NCI-H2171 (cell line): ENCODE measurements around the gene DLG5.

Experiments used
- DNase-seq: peaks from one replicate; lab custom pipeline; 2025; lab: John Stamatoyannopoulos, UW

Gene DLG5

DNA sequence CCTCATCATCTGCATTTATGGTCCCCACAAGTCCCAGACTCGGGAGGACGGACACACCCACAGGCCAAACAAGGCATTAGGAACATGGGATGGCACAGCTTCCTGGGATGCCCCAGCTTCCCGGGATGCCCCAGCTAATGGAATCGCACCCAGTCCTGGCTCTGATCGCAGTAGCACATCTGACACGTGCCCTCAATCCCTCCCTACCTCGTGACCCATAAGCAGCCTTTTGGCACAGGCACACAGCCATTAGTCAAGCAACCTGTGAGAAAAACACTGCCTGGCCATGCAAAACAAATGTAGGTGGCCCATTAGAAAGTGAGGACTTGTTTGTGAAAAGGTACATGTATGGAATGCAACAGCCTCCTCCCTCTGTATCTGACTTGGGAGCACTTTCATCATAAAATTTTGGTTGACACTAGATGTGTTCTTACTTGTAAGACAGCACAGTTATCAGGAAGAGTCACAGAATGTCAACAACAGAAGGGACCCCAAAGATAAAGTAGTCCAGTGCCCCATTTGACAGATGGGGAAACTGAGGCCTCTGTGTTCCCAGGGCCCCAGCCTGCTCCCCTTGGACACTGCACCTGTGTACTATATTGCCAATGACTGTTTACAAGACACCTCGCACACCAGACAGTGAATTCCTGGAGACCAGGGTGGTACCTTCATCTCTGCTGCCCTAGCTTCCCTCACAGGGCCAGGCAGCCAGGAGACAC, 34.4 kb downstream of the DLG5 start:
- DNase-seq, result peak; percentile 31

GRCh38 chr10:77890097-77890496, 36.5 kb downstream of the DLG5 start:
- no peak for DNase-seq

GRCh38 chr10:77889277-77889903, 37.2 kb downstream of the DLG5 start:
- no peak for DNase-seq

DNA sequence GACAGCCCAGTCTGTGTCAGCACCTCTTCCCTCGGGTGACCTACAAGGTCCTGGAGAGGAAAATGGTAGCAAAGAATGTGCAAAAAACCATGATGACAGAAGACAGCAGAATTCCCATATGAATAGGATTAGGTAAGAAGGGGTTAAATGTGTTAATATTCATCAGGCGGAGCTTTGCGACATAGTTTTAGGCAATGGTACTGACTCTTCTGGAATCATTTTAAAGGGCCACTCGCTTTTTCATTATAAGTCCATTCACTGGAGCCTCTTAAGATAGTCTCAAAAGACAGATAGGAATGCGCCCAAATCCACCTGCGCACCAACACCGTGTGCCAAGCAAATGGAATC, 38.2 kb downstream of the DLG5 start:
- DNase-seq, result no peak

DNA sequence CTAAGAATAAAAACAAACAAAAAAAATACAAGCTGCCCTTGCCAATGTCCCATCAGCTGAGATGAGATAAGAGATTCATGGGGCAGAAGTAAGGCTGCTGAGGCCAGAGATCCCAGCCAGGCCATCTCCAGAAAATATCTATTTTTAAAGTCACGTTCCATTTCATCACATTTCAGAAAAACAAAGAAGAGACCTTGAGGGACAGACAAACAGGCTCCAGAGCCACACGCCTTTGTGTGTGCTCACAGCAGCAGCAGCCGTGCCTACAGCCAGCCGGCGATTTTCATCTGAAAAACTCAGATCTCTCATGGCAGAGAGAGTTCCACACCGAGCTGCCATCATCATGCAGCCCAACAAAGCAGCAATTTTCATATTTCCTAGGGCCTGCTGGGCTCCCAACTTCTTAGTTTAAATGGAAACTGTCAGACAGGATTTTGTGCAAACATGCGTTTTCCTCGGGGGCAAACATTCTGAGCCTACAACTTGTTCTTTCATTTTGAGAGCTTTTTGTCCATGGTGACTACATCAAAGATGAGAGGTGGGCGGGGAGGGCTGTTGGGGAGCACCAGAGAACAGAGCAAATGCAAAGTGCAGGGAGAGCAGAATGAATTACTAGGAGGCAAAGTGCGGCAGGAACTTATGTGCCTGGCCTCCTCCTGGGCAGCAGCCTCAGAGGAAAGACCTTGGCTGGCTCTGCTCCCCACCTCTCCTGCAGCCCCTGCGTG, 38.8 kb downstream of the DLG5 start:
- DNase-seq, result no peak

GRCh38 chr10:77886795-77887355, 39.7 kb downstream of the DLG5 start:
- DNase-seq, result no peak

GRCh38 chr10:77884181-77884580, 42.4 kb downstream of the DLG5 start:
- DNase-seq, result no peak

DNA sequence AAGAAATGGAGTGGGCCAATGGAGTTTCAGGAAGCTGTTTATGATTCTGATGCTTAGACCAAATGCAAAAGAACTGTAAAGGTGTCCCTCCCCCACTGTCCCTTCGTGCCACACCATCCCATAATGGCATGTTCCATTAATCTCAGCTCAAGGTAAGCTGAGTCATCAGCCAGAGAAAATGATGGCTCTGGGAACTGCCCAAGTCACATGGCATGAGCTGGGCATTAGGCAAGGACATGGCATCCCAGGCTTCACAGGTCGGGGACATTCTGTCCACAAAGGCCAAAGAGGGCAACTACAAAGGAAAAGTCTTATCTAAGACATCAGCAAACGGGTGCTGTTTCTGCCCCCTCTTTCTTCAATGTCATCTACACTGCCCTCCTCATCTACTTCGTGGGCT, 44.9 kb downstream of the DLG5 start:
- no peak for DNase-seq

DNA sequence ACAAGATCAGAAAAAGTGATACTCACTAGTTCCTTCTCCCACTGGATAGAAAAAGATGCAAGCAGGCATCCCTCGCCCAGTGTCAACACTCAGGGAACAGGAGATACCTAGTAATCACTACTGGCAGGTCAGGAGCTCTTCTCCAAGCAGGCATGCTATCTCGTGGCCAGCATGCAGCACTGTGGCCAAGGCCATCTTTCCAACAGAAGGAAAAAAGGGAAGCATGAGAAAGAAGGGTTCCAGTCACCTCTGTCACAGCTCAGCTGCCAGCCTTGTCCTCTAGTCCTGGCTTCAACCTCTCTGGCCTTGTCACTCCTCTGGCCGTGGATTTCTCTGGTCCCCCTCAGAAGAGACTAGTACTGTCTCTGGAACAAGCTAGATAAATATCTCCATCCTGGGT, 45.3 kb downstream of the DLG5 start:
- DNase-seq, result no peak

DNA sequence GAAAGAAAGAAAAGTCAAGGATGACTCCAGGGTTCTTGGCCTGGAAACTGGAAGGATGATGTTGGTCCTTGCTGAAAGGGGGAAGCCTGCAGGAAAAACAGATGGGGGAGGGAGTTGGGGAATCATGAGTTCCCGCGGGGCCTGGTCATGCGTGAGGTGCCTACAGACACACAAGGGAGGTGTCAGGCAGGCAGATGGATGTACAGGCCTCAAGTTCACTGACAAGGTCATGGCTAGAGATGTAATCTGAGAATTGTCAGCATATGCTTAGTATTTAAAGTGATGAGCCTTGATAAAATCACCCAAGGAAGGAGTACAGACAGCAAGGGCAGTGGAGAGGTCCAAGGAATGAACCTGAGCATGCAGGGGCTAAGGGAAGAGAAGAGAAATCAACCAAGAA, 46.8 kb downstream of the DLG5 start:
- peak; percentile 75 for DNase-seq

DNA sequence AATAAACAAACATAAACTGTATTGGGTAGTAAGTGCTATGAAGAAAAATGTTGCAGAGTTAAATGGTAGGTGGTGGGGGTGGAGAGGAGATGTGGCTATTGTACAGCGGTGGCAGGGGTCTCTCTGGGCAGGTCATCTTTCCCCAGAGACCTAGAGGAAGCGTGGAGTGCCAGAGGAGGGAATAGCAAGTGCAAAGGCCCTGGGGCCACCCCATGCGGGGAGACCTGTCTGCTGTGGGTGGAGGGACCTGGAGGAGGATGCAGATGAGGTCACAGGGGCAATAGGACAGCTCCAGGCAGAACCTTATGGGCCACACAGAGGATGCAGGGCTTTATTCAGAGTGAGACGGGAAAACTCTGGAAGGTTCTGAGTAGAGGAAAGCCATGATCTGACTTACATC, 47.5 kb downstream of the DLG5 start:
- no peak for DNase-seq

DNA sequence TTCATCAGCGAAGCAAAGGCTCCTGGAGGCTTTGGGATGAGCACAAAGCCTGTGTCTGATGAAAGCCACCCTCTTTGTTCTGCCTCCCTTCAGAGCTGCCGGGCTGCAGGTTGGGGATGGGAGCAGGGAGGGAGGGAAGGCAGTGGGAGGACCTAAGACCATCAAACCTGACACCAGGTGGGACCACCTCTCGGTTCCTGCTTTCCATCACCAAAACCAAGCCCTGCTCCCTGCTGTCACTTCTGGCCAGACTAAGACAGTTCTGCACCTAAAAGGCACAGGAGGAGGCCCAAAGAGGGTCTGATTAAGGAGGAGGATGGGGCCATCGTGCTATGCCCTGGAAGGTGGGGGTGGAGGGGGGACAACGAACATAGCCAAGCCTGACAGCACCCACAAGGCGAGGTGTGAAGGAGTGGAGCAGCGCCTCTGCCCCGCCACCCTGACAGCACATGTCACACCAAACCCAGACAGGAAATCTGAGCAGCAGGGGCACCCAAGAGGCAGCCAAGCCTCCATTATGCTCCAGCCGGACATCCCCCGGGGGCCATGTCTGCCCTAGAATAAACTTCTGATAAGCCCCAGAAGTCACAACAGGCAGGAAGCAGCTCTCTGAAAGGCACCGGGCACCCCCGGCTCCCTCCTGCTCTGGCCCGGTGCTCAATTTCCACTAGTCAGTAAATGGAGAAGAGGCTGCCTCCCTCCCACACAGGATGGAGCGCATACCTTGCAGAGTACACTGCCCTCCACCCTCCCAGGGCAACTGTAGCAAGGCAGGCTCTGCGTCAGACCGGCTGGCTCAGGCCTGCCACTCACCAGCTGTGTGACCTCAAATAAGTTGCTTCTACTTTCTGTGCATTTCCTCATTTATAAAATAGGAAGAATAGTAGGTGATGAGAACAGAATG, 48.9 kb downstream of the DLG5 start:
- no peak for DNase-seq

DNA sequence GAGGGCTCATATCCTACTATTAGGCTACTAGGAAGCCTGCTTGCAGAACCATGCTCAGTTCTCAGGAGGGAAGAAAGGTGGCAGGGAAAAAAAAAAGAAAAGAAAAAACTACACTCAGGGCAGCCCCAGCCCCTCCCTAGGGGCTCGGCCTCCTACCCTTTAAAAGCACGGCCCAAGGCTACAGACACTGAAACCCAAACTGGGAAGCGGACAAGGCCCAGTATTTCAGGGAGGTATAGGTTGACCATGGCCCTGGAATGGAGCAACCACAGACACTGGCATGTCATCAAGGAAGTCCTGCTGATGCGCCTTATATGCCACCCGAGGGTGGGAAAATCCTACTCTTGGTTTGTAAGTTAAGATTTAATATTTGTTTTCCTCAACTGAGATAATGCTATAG, 50.8 kb downstream of the DLG5 start:
- no peak for DNase-seq

DNA sequence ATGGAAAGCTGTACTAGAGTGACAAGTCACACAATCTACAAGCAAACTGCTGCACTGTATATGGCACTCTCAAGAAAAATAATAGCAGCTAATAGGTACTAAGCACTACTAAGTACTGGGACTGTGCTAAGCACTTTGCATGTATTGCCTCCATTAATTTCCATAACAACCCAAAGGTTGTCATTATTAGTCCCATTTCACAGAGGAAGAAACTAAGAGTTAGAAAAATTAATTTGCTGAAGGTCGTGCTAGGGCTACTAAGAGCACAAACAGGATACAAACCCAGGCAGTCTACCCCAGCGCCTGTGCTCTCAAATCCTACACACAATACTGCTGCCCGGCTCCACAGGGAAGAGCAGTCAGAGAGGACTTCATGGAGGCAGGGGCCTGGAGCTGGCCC, 51.7 kb downstream of the DLG5 start:
- DNase-seq, result no peak

- DNase-seq, result no peak
Observed at GRCh38 chr10:77873536-77874380, 52.8 kb downstream of the DLG5 start.

DNA sequence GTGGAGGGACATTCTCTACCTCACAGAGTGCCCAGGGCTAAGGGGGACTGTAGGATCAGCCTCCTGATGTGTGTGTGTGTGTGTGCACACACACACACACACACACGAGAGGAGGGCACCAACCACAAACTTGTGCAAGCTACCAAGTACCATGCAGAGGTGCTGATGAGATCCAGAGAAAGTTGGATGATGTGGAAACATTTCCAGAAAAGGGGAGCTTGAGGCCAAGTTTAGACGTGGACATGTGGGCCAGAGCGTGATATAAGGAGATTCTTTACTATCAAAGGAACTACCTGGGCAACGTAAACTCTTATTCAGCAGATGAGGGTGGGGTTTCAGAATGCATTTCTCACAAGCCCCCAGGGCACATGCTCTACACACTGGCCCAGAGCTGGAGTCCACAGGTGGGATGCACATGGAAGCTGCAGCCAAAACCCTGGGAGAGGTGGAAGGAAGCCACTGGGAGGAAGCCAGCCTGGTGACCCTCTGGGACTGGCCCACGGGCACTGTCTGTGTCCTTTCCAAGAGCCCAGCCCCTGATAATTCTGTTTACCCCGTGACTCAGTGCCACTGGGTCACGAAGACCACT, 53.5 kb downstream of the DLG5 start:
- DNase-seq, result no peak

- DNase-seq, result no peak
Observed at GRCh38 chr10:77872151-77872946, 54.2 kb downstream of the DLG5 start.

- no peak for DNase-seq
Observed at GRCh38 chr10:77869626-77870420, 56.7 kb downstream of the DLG5 start.

DNA sequence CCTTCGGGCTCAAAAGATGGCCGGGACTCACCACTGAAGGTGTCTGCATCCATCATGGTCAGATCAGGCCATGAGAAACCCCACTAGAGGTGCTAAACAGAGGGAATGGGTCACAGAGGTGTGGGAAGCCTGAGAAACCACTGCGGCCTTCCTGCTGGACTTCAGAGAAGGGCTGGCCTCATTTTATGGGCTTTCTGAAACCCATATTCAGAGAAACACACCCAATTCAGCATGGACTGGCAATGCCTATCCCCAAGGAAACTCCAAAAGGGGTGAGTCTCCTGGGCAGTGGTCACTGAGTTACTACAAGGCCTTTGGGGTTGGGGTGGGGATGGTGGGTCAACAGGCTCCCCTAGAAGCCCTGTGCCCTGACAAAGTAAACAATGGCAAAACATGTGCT, 58.0 kb downstream of the DLG5 start:
- DNase-seq, result no peak
